ENCODE measurements around the gene ZNF451.
A peak's percentile ranks its signal among the peaks of the same experiment; 100 is the strongest.

The ZNF451 gene

DNA sequence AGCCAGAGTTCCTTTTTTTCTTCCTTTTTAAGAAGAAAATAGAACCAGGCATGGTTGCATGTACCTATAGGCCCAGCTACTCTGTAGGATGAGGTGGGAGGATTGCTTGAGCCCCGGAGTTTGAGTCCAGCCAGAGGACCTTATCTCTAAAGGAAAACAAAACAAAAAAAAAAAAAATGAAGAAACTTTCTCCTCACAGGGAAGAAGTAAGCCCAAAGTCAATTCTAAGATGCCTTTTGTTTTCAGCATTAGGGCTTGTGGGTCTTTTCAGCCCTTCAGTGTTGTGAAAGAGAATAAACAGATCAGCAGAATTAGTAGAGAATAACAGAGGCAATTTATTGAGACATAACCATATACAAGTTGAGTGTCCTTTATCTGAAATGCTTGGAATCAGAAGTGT is 26.8 kb downstream of the ZNF451 start:
- no peak overlapping the region for H3K4me3 ChIP-seq (replicated peaks in 1 of 2; ENCODE audit: low read depth in 2 of 2, low read length in 2 of 2)
- peak in 1 of 2 donors; percentile 42 for DNase-seq (ENCODE audit: low read depth in 2 of 2)
- TF ChIP-seq, protein P1, sequence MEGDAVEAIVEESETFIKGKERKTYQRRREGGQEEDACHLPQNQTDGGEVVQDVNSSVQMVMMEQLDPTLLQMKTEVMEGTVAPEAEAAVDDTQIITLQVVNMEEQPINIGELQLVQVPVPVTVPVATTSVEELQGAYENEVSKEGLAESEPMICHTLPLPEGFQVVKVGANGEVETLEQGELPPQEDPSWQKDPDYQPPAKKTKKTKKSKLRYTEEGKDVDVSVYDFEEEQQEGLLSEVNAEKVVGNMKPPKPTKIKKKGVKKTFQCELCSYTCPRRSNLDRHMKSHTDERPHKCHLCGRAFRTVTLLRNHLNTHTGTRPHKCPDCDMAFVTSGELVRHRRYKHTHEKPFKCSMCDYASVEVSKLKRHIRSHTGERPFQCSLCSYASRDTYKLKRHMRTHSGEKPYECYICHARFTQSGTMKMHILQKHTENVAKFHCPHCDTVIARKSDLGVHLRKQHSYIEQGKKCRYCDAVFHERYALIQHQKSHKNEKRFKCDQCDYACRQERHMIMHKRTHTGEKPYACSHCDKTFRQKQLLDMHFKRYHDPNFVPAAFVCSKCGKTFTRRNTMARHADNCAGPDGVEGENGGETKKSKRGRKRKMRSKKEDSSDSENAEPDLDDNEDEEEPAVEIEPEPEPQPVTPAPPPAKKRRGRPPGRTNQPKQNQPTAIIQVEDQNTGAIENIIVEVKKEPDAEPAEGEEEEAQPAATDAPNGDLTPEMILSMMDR (IDR thresholded peaks at IDR 0.05; ENCODE audit: low read depth, low read length): no peak

DNA sequence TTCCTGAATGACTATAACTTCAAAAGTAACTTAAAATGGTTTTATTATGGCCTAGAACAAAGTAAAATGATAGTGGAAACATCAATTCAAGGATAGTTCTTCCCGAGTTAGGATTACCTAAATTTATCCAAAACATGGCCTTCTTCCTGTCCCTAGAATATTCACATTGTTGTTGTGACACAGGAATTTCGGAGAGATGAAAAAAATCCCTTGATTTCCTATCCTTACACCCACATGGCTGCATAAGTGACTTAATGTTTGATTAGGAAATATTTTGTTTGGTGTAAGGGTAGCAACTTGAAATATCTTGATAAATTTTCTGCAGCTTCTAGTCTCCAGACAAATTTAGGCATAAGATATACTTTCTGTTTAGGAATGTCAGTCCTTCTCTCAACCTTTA is 27.8 kb downstream of the ZNF451 start:
- TF ChIP-seq, protein P1 (IDR thresholded peaks at IDR 0.05; ENCODE audit: low read depth, low read length): no peak
- H3K4me3 ChIP-seq (replicated peaks in 1 of 2; ENCODE audit: low read depth in 2 of 2, low read length in 2 of 2): no peak overlapping the region
- peak in 1 of 2 donors; percentile 6 for DNase-seq (ENCODE audit: low read depth in 2 of 2)

DNA sequence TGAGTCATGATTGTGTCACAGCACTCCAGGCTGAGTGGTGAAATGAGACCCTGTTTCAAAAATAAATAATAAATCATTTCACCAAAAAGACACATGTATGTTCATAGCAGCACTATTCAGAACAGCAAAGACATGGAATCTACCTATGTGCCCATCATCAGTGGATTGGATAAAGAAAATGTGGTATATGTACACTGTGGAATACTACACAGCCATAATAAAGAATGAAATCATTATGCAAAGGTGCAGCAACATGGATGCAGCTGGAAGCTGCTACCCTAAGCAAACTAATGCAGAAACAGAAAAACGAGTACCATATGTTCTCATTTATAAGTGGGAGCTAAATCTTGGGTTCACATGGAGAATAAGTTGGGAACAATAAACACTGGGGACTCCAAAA is 33.1 kb downstream of the ZNF451 start:
- H3K4me3 ChIP-seq (replicated peaks in 1 of 2; ENCODE audit: low read depth in 2 of 2, low read length in 2 of 2): no peak overlapping the region
- TF ChIP-seq, protein P1 (IDR thresholded peaks at IDR 0.05; ENCODE audit: low read depth, low read length): no peak
- peak in 1 of 2 donors; percentile 9 for DNase-seq (ENCODE audit: low read depth in 2 of 2)

DNA sequence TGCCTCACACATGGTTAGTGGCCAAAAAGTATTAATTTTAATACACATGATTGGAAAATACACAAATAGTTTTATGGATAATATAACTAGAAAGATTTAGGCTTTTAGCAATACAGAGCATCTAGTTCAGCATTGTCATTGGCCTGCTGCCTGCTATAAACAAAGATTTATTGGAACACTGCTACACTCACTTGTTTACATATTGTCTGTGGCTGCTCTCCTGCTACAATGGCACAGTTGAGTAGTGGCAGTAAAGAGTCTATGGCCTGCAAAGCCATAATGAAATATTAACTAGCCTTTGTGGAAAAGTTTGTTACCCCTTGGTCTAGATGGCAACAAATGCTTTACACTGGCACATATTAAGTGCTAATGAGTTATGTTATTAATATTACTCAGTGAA is 37.8 kb downstream of the ZNF451 start:
- H3K4me3 ChIP-seq (replicated peaks in 1 of 2; ENCODE audit: low read depth in 2 of 2, low read length in 2 of 2): no peak overlapping the region
- TF ChIP-seq, protein P1 (IDR thresholded peaks at IDR 0.05; ENCODE audit: low read depth, low read length): no peak
- no peak for DNase-seq (ENCODE audit: low read depth in 2 of 2)

DNA sequence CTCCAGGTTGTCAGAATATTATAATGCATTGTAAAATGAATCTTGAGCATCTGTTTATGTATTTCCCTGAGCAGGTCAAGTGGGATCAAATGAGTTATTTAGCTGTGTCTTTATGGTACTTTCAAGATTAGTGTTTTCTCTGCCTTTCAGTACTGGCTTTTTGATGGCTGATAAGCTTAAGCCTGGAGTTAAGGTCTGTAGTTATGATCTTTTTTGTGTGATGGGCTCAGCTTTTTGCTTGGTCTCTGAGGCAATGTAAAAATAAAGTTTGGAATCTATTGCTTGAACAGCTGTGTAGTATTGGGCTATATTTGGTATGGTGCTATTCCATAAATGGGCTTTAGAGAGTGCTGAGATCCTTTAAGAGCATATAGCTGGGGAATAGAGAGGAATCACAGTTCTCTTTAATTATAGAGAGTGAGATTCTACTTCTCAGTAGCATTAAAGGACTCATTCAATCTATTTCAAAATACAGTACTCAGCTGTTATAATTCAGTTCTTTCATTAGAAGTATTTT is 40.7 kb downstream of the ZNF451 start:
- DNase-seq (ENCODE audit: low read depth in 2 of 2): no peak
- H3K4me3 ChIP-seq (replicated peaks in 1 of 2; ENCODE audit: low read depth in 2 of 2, low read length in 2 of 2): no peak overlapping the region
- TF ChIP-seq, protein P1 (IDR thresholded peaks at IDR 0.05; ENCODE audit: low read depth, low read length): no peak

DNA sequence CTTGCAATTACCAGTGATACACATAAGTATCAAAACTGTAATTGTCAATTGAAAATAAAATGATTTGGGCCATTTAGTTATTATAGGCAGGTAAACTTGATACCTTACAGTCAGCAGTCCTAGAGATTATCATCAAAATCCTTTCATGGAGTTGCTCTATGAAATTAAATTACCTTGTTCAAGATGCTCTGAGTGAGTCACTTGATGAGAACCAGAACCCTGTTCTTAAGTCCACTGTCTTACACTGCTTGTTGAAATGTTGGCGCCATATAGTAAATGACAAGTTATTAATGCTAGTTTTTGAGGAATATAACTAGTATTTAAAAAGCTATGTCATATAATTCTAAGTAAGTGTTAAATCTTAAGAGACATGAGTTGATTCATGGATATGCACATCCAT is 45.0 kb downstream of the ZNF451 start:
- TF ChIP-seq, protein P1 (IDR thresholded peaks at IDR 0.05; ENCODE audit: low read depth, low read length): no peak
- no peak for DNase-seq (ENCODE audit: low read depth in 2 of 2)
- H3K4me3 ChIP-seq (replicated peaks in 1 of 2; ENCODE audit: low read depth in 2 of 2, low read length in 2 of 2): no peak overlapping the region

DNA sequence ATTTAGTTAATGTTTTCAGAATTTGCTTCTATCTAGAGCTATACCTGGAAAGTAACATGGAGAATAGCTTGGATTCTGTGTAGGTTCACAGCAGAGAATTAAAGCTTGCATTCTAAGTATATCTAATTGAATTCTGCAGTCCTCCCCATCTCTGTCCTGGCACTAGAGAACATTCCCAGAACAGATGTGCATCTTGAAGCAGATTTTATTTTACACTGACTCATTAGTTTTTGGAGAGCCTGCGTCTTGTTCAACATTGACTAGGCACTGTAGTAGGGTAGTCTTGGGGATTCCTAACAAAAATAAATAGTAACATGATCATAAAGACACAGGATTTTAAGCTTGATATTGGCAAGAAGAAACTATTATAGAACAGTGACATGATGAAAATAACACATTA is 45.9 kb downstream of the ZNF451 start:
- H3K4me3 ChIP-seq (replicated peaks in 1 of 2; ENCODE audit: low read depth in 2 of 2, low read length in 2 of 2): no peak overlapping the region
- TF ChIP-seq, protein P1 (IDR thresholded peaks at IDR 0.05; ENCODE audit: low read depth, low read length): no peak
- no peak for DNase-seq (ENCODE audit: low read depth in 2 of 2)
